ENCODE data around the gene ABCD1. TPM values are rescaled to one million over a fixed set of nuclear protein-coding genes. Genes with fewer than 3 reads are reported as not detected.
"Not testable (repeated sequence)": the region's sequence is repeated elsewhere in the genome, so short reads cannot be mapped to it uniquely, and the experiment has no call there.

ABCD1 gene
- total and polyA plus RNA-seq, 7 donors = 1.8 to 21.3 (median 12.8) TPM

GRCh38 chrX:153688911-153689590 is 35.6 kb upstream of the ABCD1 start:
- peak; percentile 85 for DNase-seq
- no peaks in the 10 kb centered on the region for H3K27me3 ChIP-seq
- 30 to 37% methylated on average over 53 of the region's 53 CpGs for WGBS, 2 donors
- H3K4me3 ChIP-seq = peak overlapping the region; percentile 32 to 60 (median 58)
- no peaks in the 10 kb centered on the region for H3K9me3 ChIP-seq
- H3K27ac ChIP-seq = peak overlapping the region; percentile 79 to 92 (median 87)
- H3K36me3 ChIP-seq = peaks cover 0 to 4% (median 0%) of the 10 kb centered on the region in 4 donors
- intact Hi-C loops (cut with DNase I) = no loop called here
- TF ChIP-seq POLR2AphosphoS5 (IDR thresholded peaks at IDR 0.05) (no peak), POLR2A (IDR thresholded peaks at IDR 0.05) (no peak), CTCF (IDR thresholded peaks at IDR 0.05) (no peak), EP300 (IDR thresholded peaks at IDR 0.05) (no peak)
- peaks cover 0 to 50% (median 20%) of the 10 kb centered on the region in 4 donors for H3K4me1 ChIP-seq

GRCh38 chrX:153689654-153690465 is 34.8 kb upstream of the ABCD1 start:
- whole genome bisulfite sequencing, 2 donors = 91 to 92% methylated on average over 19 of the region's 19 CpGs
- peaks cover 0 to 50% (median 20%) of the 10 kb centered on the region in 4 donors for H3K4me1 ChIP-seq
- TF ChIP-seq POLR2AphosphoS5 (IDR thresholded peaks at IDR 0.05) (no peak), POLR2A (IDR thresholded peaks at IDR 0.05) (no peak), CTCF (IDR thresholded peaks at IDR 0.05) (peak in 1 of 4 experiments; percentile 13)
- intact Hi-C loops (cut with DNase I) = no loop called here
- H3K9me3 ChIP-seq = no peaks in the 10 kb centered on the region
- peak overlapping the region; percentile 32 to 60 (median 58) for H3K4me3 ChIP-seq
- peak overlapping the region; percentile 79 to 92 (median 87) for H3K27ac ChIP-seq
- H3K36me3 ChIP-seq = peaks cover 0 to 11% (median 0%) of the 10 kb centered on the region in 4 donors
- H3K27me3 ChIP-seq = no peaks in the 10 kb centered on the region
- peak; percentile 65 for DNase-seq

GRCh38 chrX:153690466-153690865 is 34.2 kb upstream of the ABCD1 start:
- peak overlapping the region in 3 of 4 donors; percentile 57 to 60 (median 59) for H3K4me3 ChIP-seq
- peaks cover 0 to 50% (median 20%) of the 10 kb centered on the region in 4 donors for H3K4me1 ChIP-seq
- intact Hi-C loops (cut with DNase I) = no loop called here
- H3K9me3 ChIP-seq = no peaks in the 10 kb centered on the region
- no peaks in the 10 kb centered on the region for H3K27me3 ChIP-seq
- peaks cover 0 to 14% (median 0%) of the 10 kb centered on the region in 4 donors for H3K36me3 ChIP-seq
- WGBS, 2 donors = 88% methylated on average over 14 of the region's 14 CpGs
- no peak for TF ChIP-seq CTCF (IDR thresholded peaks at IDR 0.05)
- TF ChIP-seq EP300 (IDR thresholded peaks at IDR 0.05) = no peak
- TF ChIP-seq POLR2AphosphoS5 (IDR thresholded peaks at IDR 0.05) = no peak
- TF ChIP-seq POLR2A (IDR thresholded peaks at IDR 0.05) = no peak
- peak overlapping the region; percentile 79 to 92 (median 87) for H3K27ac ChIP-seq
- DNase-seq = no peak

GRCh38 chrX:153691032-153691827 is 33.4 kb upstream of the ABCD1 start:
- intact Hi-C loops (cut with DNase I) = not testable (repeated sequence)

More at GRCh38 chrX:153691032-153691827, 33.4 kb upstream of the ABCD1 start:
- peaks cover 0 to 14% (median 0%) of the 10 kb centered on the region in 4 donors for H3K36me3 ChIP-seq
- H3K27ac ChIP-seq = peak overlapping the region in 3 of 4 donors; percentile 83 to 92 (median 91)
- 84 to 87% methylated on average over 21 of the region's 21 CpGs for WGBS, 2 donors
- H3K27me3 ChIP-seq, H3K9me3 ChIP-seq, DNase-seq, H3K4me3 ChIP-seq: not testable (repeated sequence)
- peaks cover 0 to 50% (median 20%) of the 10 kb centered on the region in 4 donors for H3K4me1 ChIP-seq
